Measurements from ENCODE around the gene ADAM22.

ADAM22 gene

GRCh38 chr7:88218836-88219605, 285.0 kb downstream of the ADAM22 start:
- DNase-seq (ENCODE audit: low spot score) = peak; percentile 36

GRCh38 chr7:88219781-88220747, 286.0 kb downstream of the ADAM22 start, which contains the start of gene SRI:
SRI (minus strand) TSS chr7:88220038; CDS start chr7:88220026, 12 bp downstream.
- DNase-seq (ENCODE audit: low spot score) = peak; percentile 92

GRCh38 chr7:88223265-88223664, 289.2 kb downstream of the ADAM22 start:
- no peak for DNase-seq (ENCODE audit: low spot score)

DNA sequence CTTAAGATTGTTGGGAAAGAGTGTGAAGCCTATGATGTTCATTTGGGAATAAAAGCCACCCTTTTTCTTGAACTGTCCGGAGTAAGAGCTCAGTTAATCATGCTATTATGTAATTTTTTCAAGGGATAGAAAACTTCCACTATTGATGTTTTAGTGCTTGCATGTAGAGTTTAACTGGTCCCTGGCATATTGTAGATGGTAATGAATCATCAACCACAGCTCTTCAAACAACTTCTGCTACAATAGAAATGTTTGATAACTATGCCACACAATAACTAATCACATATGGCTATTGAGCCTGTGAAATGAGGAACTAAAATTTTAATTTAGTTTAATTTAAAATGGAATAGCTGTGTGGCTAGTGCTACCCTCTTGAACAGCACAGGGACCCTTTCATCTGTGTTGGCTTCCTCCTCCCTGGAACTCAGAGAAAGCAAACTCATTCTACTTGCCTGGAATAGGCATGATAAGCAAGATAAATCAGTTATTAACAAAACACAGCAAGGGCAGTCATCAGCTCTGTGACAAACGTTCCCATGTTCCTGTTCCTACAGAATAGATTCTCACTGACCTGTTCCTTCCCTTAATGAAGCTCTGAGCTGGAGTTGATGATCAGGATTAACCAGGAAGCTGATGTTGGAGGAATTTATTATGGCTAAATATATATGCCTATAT, 290.7 kb downstream of the ADAM22 start:
- DNase-seq (ENCODE audit: low spot score) = no peak

DNA sequence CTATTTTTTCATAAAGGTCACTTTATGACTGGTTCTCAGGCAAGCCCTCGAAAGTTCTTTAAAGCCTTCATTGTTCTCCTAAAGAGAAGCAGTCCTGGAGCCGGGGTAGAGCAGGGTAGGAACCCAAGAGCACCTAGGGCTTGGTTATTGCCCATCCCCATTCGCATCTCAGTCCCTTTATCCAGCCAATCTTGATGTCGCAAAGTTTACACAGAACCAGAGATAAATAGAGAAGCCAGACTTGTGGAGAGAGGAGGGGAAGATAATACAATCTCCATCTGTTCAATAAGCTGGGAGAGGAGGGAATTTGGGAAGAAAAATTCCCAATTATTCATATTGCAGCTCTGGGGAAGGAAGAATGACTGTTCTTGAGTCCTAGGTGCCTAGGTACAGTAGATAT, 292.1 kb downstream of the ADAM22 start:
- no peak for DNase-seq (ENCODE audit: low spot score)

- no peak for DNase-seq (ENCODE audit: low spot score)
Observed at GRCh38 chr7:88226886-88227516, 292.9 kb downstream of the ADAM22 start.

- no peak for DNase-seq (ENCODE audit: low spot score)
Observed at GRCh38 chr7:88229302-88229995, 295.4 kb downstream of the ADAM22 start.

DNA sequence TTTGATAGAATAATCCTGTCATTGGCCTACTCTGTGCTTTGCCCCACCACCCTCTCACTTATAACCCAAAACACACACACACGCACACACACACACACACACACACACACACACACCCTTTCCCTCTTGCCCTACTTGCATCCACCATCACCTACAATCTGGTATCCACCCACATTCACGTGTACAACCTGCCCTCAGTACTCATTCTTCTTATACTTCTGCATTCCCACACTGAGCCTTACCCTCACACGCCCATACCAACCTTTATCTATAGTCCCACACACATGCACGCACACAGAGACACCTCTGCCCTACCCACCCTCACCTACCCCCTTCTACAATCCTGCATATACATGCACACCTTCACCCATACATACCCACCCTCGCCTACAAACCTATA, 296.6 kb downstream of the ADAM22 start:
- DNase-seq (ENCODE audit: low spot score) = no peak

DNA sequence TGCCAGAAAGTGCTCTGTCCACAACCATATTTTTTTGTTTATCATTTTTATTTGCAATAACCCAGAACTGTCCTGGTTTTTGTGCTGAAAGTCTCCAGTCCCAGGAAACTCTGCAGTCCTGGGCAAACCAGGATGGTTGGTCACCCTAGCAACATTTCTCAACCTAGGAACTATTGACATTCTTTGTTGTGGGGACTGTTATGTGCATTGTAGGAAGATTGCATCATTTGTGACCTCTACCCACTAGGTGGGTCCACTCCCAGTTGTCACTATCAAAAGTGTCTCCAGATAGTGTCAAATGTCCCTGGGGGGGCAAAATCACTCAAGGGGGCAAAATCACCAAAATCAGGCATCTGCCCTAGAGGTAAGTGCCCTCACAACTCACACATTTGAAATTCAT, 299.8 kb downstream of the ADAM22 start:
- no peak for DNase-seq (ENCODE audit: low spot score)

GRCh38 chr7:88239852-88240251, 305.8 kb downstream of the ADAM22 start:
- DNase-seq (ENCODE audit: low spot score) = no peak

DNA sequence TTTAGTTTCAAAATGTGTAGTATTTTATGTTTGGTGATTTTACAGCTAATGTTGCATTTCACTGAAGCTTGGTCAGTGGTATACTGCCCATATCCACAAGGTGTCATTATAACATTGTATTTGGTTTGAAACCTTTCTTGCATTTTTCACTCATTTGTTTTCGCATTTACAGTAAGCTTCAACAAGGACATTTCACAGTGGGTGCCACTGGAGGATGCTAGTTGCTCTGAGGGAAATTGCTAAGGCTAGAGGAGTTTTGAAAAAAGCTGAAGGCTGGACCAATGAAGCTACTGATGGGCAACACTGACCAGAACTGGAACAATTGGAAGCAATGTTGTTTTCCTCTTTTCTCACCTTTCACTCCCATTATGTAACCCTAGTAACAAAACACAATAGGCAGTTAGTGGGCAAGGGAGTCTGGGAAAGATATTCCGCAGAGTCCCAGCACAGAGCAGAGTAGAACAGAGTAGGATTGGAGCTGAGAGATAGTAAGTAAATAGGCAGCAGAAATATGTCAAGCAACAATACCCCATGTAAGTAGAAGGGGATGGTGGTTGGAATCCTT, 309.4 kb downstream of the ADAM22 start:
- DNase-seq (ENCODE audit: low spot score) = no peak

DNA sequence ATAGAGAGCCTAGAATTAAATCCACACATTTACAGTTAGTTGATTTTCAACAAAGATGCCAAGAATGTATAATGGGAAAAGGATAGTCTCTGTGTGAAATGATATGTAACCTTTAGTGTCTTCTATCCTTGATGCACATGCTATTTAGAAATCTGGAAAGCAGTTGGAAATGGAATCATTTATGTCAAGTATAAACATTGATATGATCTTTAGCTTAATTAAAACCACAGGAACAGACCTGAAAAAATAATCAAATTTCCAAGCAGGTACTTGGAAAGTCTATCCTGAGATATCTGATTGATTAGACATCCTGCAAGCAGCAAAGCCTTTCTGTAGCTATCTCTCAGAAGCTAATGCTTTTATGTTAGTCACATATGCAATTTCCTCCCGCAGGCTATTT, 310.2 kb downstream of the ADAM22 start:
- no peak for DNase-seq (ENCODE audit: low spot score)

All from CD4-positive, alpha-beta T cell treated with Interleukin-15 for 4 hours (primary cell).